GM19328 (cell line): ENCODE measurements around the gene FKBP14.
"Not testable (repeated sequence)": the region's sequence is repeated elsewhere in the genome, so short reads cannot be mapped to it uniquely, and the experiment has no call there.

Source experiments
- ATAC-seq: cut with Tn5 transposase; IDR thresholded peaks from one replicate; pipeline ENCODE4 v1.9.1; 2021; ENCODE audit warnings: mild to moderate bottlenecking, moderate library complexity; ENCODE audit not compliant: unreplicated experiment

Gene FKBP14

GRCh38 chr7:30026229-30027064, at the start of gene FKBP14:
Gene FKBP14 (minus strand): TSS chr7:30026702. CDS start chr7:30026508, 194 bp downstream.
- ATAC-seq, result peak; percentile 71

DNA sequence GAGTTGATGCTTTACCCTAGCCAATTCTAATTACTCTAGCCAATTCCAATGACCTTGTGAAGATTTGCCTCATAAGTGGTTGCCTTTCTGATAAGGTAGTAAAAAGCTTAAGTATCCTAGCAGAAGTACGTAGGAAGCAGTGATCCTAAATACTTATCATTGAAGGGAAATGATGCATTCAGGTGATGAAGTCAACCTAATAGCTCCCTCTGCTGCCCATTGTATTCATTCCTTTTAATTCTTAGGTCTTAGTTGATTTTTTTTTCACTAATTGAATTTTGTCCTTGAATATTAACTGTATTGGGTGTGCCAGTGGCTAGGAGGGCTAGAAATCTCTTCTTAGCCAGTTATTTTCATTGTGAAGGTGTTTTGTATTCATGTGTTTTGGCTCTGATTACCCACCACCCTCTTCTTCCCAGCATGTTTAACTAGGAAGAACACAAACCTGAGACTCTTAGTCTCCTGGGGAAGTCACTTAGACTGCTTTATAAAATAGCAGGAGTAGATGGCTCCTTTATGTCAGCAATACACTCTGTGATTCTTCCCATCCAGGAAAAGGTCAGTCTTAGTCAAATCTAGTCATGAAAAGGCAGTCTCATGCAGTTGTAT, 48.0 kb upstream of the FKBP14 start:
- ATAC-seq, result no peak

- ATAC-seq, result no peak
These were observed 46.2 kb upstream of the FKBP14 start for GRCh38 chr7:30072735-30073134.

DNA sequence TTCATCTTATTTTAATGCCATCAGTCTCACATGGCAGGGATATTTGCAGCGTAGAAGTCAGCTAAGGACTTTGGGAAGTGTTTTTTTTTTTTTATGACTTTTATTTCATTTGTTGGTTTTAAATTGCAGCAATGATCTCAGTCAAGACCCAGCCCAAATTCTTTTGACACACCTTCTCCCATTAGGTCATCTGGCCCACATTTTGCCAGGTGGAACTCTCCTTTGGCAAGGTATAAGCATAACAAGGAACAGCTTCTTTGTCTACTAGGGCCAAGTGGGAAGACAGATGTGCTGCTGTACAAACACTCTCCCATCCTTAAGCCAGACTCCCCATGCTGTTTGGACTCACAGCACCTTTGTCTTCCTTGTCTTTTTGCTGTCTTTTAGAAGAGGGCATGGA, 43.5 kb upstream of the FKBP14 start:
- ATAC-seq, result no peak

DNA sequence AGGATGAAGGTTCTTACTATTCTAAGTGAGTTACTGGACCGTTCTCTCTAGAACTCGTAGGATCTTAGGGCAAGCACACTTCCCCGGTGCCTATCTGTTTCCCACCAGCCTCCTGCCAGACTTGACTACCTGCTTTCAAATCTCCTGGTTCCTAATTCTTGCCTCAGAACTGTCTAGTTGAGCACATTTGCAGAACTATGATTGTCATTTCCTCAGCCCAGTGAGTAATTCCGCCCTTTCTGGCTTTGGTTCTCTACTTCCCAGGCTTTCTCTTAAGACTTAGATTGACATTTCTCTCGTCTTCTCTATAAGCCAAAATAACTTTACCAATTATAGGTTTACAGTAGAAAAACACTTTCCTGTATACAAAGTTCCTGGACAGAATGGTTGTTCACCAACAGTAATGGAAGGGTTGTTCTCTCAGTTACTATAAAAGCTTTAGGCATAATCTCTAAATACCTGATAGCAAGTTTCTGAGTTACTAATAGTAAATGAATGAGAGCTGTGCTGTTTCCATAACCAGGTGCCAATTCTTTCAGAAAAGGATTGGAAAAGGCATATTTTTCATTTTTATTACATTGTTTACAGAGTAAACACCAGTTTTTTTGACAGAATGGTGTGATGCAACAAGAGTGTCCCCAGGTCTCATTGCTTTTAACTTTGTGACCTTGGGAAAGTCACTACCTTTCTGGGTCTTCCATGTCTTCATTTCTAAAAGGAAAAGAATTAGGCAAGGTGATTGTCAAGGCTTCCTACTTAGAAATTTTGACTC, 42.8 kb upstream of the FKBP14 start:
- no peak for ATAC-seq

DNA sequence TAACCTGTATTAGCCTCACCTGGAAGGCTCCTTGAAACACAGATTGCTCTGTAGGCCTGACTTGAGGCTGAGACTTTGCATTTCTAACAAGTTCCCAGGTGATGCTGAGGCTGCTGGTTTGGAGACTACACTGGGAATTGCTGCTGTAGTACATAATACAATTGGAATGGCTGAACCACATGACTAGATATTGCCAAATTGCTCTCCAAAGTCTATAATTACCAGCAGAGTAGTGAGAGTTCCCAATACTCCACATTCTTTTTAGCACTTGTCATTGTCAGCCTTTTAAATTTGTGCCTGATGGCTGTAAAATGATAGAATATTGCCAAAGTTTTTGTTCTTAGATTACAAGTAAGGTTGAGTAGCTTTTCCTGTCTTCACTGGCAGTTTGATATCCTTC, 41.6 kb upstream of the FKBP14 start:
- no peak for ATAC-seq

- ATAC-seq, result no peak
These were observed 40.2 kb upstream of the FKBP14 start for GRCh38 chr7:30066687-30067086.

DNA sequence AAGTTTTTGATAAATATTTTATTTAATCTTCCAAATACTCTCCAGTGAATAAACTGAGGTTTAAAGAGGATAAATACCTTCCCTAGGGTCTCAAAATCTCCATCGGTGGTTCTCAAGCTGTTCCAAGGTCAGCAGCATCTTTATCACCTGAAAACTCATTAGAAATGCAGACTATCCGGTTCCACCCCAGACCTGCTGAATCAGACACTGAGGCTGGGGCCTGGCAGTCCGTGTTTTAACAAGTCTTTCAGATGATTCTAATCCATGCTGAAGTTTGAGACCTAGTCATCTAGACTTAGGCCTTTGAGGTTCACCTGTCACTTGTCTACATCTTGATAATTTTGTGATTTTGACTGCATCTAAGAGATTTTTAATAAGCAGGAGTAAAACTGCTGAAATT, 39.2 kb upstream of the FKBP14 start:
- no peak for ATAC-seq

GRCh38 chr7:30062587-30062986, 36.1 kb upstream of the FKBP14 start:
- no peak for ATAC-seq

GRCh38 chr7:30061786-30062185, 35.3 kb upstream of the FKBP14 start:
- ATAC-seq, result not testable (repeated sequence)

GRCh38 chr7:30057741-30058140, 31.2 kb upstream of the FKBP14 start:
- ATAC-seq, result no peak

GRCh38 chr7:30053068-30053467, 26.6 kb upstream of the FKBP14 start:
- ATAC-seq, result no peak

- ATAC-seq, result no peak
These were observed 22.7 kb upstream of the FKBP14 start for GRCh38 chr7:30049173-30049572.

DNA sequence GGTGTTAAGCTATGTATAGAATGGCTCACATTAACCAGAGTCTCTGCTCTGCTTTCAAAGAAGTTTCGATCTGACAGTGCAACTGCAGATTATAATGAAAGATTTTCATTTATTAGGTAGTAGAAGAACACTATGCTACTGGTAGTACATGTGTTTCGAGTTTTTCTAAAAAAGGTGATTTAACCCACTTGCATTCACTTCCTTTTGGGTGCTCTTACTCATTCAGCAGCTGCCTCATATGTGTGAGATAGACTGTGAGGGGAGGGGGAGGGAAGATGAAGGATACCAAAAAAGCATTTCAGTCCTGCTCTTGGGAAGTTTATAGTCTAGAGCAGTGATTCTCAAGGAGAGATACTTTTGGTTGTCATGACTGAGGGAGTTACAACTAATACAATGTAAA, 22.1 kb upstream of the FKBP14 start:
- no peak for ATAC-seq

- no peak for ATAC-seq
These were observed 20.6 kb upstream of the FKBP14 start for GRCh38 chr7:30047124-30047523.

DNA sequence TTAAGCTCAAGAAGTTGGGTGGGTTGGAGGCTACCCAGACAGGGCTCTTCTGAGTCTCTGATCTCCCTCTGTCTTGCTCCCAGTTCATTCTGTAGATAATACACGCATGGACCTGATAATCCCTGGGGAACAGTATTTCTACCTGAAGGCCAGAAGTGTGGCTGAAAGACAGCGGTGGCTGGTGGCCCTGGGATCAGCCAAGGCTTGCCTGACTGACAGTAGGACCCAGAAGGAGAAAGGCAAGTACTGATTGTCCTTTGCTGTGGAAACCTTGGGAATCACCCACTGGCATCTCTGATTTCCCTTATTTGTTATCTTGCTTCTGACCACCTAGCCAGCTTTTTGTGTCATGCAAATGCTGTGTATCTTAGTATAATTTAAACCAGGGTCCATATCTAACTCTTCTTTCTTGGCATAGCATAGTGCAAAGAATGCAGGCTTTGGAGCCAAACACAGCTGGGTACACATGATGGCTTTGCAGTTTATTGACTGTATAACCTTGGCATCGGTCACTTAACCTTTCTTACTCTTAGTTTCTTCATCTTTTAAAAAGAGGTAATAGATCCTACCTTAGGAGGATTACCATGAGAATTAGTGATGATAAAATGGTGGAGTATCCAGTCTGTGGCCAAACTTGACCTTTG, 19.7 kb upstream of the FKBP14 start:
- no peak for ATAC-seq

- no peak for ATAC-seq
These were observed 15.2 kb upstream of the FKBP14 start for GRCh38 chr7:30041526-30042269.

GRCh38 chr7:30040938-30041337, 14.4 kb upstream of the FKBP14 start:
- no peak for ATAC-seq

- ATAC-seq, result no peak
These were observed 11.9 kb upstream of the FKBP14 start for GRCh38 chr7:30038196-30038980.

DNA sequence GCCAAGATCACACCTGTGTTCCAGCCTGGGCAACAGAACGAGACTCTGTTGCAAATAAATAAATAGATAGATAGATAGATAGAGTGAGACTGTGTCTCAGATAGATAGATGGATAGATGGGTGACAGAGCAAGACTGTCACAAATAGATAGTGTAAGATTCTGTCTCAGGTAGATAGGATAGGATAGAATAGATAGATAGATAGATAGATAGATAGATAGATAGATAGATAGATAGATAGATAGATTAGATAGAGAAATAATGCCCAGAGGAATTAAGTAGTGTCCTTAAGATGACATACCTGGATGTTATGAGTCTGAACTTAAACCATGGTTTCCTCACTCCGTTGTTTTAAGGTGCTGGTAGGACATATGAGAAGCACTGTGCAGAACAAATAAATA, 9.7 kb upstream of the FKBP14 start:
- no peak for ATAC-seq
